Activated CD8-positive, alpha-beta memory T cell treated with anti-CD3 and anti-CD28 coated beads, Interleukin-2, amount 50 U/mL, for 24 hours (primary cell): ENCODE measurements around the gene VAV2.
"Not testable (repeated sequence)": the region's sequence is repeated elsewhere in the genome, so short reads cannot be mapped to it uniquely, and the experiment has no call there.

ENCODE experiments used
- DNase-seq: peaks from one replicate; pipeline ENCODE4 v3.0.0-alpha.2; 2020; ENCODE audit errors: extremely low read depth

Gene VAV2

DNA sequence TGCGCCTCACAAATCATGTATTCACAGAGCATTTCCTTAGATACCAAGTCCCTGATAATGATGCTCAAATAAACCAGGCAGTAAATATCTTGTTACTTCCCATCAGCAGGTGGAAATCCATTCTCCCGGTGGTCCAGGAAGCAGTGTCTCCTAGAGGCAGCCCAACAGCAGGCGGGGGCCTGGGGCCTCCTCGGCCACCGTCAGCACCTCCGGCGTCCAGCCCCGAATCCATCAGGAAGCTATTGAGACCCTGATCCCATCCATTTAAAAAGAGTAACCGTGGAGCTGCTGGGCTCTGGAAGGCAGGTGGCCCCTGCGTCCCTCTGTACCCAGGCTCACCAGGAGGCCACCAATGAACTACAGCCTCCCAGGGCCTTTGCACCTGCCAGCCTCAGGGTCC lies 54.0 kb downstream of the VAV2 start:
- DNase-seq = no peak

DNA sequence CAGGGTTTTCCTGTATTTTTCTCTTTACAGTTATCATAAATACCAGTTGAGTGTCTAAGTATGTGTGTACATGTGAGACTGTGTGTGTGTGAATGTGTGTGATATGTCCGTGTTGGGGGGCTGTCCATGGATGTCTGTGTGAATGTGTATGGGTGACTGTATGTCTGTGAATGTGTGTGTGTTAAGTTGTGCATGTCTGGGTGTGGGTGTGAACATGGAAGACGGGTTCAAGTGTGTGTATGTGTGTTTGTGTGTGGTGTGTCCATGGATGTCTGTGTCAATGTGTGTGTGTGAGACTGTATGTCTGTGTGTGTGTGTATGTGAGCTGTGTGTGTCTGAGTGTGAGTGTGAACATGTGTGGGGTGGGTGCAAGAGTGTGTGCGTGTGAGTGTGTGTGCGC lies 55.0 kb downstream of the VAV2 start:
- DNase-seq = no peak

DNA sequence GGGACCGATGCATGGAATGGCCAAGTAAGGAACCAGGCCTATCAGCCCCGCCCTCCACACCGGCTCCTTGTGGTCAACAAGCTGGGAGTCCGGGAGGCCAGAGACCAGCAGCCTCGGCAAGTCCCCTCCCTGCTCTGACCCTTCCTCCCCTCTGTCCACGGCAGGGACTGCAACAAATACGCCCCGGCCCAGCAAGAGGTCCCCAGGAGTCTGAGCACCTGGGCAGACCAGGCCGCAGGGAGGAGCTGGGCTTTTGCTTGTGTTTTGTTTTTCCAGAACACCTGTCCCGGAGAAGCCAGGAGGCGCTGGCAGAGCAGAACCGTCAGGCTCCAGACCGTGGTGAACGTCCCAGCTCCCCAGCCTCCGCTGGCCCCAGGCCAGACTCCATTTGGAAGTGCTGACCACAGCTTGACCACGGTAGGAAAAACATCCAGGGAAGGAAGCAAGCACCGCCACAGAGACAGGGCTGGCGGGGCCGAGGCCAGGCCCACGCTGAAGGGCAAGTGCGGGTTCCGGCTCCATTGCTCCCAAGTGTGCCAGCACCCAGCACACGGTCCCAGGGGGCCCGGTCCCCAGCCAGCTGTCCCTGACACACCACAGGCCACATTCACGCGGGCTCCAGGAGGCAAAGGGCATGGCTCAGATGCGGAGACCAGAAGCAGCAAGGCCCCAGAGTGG lies 56.7 kb downstream of the VAV2 start:
- no peak for DNase-seq

DNA sequence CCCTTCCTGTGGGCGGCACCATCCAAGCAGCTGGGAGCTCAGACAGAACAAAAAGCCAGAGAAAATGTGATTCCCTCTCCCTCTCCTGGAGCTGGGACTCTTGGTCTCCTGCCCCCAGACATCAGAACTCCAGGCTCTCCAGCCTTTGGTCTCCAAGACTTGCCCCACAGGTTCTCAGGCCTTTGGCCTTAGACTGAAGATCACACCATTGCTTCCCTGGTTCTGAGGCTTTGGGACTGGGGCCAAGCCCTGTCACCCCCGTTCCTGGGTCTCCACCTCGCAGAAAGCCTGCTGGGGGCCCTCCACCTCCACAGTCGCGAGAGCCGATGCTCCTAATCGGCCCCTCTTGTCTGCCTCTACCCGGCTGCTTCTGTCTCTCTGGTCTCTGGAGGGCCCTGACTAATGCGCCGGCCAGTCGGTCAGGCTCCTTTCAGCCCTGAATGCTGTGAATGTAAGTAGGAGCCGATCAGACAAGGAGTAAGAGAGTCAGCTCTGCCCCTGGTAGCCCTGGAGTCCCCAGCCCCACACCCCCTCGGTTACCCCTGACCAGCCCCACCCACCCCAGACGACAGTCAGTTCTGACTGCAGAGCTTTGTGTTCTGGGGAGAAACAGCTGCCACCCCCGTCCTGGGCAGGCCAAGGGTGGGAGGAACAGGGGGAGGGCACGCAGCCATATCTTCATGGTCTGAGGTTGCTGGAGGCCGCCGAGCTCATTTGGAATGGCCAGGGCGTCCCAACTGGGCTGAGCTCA lies 57.5 kb downstream of the VAV2 start:
- DNase-seq = no peak

DNA sequence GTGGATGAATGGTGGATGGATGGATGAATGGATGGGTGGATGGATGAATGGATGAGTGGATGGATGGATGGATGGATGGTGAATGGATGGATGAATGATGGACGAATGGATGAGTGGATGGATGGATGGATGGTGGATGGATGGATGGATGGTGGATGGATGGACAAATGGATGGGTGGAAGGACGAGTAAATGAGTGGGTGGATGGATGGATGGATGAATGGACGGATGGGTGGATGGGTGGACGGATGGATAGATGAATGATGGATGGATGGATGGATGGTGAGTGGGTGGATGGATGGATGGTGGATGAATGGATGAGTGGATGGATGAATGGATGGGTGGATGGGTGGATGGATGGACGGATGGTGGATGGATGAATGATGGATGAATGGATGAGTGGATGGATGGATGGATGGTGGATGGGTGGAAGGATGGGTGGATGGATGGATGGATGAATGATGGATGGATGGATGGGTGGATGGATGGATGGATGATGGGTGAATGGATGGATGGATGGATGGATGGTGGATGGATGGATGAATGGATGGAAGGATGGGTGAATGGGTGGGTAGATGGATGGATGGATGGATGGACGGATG lies 58.6 kb downstream of the VAV2 start:
- DNase-seq = no peak

DNA sequence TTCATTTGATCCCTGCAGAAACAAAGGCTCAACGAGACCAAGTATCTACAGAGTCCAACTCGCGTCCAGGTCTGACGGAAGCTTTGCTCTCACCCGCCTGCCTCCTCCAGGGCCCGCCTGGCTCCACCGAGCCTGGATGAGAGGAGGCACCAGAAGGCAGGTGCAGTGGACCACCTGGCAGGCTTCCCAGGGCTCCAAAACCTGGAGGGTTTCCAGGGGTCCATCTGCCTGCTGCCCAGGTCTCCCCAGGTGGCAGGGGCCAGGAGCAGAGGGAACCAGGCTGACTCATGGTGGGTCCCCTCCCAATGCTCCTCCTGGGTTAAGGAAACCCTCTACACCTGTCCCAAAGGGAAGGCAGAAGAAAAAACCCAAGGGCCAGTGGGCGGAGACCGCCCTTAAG lies 59.5 kb downstream of the VAV2 start:
- DNase-seq = no peak

DNA sequence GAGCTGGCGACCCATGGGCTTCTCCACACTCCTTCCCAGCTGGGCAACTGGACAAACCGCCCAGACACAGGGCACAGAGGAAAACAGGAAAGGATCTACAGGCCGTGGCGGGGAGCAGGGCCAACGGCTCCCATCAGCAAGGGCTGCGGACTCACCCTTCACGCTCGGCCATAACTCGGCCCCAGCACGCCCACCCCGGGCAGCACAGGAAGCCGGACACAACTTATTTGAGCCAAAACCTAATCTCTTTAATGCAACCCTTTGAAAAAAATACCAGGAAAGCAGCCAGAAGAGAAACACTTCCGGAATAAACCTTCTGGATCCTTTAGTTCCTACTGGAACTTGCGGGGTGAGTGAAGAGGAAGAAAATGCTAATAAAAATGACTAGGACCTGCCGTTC lies 59.9 kb downstream of the VAV2 start:
- DNase-seq = no peak

DNA sequence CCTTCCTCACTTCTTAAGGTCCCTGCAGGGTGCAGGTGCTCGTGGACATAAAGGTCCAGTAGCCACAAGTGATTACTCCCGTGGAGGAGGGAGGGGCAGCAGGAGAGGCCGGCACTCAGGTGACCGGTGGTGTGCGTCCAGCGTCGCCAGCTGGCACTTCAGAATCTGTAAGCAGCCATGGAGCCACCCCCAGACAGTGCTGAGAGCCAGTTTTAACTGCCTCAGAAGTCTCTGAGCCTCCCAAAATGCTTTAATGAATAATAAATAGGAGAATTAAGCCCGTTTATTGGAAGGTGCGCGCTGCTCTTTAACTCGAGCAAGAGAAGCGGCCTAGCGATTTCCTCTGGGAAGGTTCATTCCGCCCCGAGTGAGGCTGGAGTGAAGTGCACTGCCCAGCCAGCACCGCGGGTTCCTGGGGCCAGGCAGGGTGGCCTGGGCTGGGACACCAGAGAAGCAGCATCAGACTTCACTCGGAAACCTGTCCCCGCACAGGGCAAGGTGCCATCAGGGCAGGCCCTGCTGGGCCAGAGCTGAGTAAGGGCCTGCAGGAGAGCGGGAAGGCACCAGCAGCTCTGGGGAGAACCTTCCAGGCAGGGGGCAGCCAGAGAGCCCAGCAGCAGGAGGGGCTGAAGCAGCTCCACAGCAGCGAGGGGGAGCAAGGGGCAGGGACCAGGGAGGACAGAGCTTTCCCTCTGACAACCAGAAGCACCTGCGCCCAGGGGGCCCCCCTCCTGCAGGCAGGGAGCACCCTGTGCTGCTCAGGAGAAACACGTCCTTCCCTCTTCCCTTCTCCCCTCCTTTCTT lies 61.2 kb downstream of the VAV2 start:
- no peak for DNase-seq

DNA sequence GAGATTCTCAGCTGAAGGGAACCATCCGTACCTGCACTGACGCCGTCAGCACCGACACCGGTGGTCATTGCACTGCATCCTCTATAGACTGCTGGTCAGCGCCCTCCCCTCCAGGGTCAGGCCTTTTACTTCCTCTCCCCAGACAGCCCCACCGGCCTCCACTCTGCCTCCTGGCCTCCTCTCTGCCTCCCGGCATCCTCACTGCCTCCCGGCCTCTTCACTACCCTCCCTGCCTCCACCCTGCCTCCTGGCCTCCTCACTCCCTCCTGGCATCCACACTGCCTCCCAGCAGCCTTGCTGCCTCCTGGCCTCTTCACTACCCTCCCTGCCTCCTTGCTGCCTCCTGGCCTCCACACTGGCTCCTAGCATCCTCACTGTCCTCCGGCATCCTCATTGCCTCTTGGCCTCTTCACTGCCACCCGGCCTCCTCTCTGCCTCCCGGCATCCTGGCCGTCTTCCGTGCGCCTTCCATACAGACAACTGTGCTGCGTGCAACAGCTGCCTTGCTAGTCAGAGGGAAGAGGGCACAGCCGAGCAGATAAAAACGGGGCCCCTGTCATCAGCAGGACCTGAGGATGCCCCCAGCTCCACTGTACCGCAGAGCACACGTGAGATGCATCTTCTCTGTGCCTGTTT lies 62.0 kb downstream of the VAV2 start:
- no peak for DNase-seq

DNA sequence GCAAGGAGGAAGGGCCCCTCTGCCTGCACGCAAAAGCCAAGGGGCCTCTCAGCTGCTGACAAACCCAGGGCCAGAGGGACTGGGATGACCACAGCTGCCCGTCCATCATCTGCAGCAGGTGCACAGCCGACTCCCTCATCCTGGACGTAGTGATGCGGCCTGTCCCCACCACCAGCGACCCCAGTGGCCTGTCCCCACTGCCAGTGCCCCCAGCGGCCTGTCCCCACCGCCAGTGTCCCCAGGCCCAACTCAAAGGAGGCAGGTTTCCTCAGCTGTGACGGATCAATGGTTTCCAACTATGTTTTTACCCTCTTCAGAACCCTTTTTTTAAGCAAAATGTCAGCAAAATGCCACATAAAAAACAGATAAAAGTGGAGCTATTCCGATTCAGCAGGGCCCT lies 62.5 kb downstream of the VAV2 start:
- no peak for DNase-seq

DNA sequence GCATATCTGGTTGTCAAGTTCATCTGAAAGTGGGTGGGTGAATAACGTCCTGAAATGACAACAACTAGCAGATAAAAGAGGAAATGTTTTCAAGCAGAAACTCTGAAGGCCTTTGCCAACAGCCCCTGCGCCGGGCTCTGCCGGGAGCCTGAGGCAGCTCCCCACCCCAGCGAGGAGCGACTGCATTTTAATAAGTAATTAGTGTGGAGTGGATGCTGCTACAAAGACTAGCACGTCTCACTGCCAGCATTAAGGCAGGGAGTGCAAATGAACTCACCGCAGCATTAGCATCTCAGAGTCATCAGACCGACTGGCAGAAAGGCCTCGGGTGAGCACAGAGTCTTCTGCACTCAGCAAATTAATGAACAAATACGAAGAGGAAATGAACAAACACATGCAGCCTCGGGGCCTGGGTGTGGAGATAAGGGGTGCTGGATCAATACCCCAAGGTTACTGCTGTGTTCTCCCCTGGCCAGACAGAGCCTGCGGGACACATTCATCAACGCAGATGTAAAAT lies 63.8 kb downstream of the VAV2 start:
- DNase-seq = no peak

DNA sequence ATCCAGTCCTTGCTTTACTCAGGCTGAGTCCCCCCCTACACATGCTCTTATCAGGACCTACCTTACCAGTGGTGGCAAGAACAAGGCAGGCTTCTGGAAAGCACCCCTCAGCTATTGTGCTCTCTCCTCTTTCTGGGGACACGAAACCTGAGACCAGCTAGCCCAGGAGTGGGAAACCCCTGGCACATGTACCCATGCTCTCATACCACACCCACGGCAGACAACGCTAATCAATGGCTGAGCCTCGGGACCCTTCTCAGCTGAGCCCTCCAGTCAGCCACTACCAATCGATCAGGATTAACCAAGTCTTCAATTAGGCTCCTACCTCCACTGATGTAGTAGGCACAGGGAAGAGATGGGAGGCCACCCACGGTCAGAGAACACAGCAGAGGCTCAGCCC lies 65.1 kb downstream of the VAV2 start:
- DNase-seq = no peak

DNA sequence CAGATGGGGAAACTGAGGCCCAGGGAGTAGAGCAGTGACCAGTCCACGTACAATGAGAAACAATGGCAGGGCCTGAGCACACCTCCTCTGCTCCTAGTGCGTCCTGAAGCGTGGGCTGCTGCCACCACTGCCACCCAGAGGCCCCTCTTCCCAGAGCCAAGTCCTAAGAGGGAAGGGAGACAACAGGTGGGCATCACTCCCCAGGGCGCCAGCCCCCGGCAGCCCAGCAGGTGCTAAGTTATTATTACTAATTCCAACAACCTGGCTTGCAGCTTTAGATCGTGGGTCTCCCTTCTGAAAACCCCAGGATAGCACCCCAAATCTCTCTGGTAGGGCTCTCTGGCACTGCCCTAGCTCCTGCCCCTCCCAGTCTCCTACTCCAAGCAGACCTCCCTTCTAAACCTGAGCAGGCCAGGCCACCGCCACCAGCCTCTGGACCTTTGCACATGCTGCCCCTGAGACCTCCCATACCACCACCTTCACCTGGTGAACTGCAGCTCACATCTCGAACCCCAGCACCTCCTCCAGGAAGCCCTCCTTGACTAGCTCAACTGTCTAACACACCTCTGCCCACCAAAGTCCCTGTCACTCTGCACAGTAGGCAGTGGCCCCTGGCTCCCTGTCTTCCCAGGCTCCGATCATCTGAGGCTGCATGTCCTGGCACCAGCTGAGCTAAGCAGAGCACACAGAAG lies 65.8 kb downstream of the VAV2 start:
- no peak for DNase-seq

DNA sequence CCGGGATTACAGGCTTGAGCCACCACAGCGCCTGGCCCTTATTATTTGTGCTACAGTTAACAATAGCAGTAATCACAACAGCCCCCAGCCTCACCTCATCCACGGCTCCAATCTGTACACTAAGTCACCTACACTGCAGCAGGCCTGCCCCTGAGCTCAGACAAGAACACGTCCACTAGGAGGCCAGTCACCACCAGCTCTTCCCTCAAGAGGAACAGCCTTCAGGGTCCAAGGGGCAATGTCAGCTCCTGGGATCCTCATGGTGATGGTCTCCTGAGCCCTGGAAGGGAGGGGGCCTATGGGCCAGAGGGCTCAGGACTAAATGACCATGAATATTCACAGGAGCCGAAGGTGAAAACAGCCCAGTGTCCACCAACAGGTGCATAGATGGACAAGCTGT lies 67.7 kb downstream of the VAV2 start:
- no peak for DNase-seq

DNA sequence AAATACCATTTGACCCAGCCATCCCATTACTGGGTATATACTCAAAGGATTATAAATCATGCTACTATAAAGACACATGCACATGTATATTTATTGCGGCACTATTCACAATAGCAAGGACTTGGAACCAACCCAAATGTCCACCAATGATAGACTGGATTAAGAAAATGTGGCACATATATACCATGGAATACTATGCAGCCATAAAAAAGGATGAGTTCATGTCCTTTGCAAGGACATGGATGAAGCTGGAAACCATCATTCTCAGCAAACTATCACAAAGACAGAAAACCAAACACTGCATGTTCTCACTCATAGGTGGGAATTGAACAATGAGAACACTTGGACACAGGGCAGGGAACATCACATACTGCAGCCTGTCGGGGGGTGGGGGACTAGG lies 68.5 kb downstream of the VAV2 start:
- not testable (repeated sequence) for DNase-seq

DNA sequence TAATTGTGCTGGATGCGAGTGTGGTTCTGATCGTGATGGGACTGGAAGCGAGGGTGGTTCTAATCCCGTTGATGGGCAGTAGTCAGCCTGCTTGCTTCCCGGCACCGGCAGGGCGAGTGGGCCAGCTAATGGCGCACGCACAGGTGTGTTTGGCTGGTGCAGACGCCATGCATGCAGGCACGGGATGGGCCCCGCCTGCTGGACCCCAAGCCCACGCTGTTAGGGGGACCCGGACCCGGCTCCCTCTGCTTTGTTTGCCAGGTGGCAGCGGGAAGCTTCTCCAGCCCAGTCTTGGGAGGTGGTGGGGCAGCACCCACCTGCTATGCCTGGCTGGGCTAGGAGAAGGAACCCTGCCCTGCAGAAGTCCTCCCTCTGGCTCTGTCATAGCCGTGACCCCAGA lies 70.3 kb downstream of the VAV2 start:
- DNase-seq = no peak

DNA sequence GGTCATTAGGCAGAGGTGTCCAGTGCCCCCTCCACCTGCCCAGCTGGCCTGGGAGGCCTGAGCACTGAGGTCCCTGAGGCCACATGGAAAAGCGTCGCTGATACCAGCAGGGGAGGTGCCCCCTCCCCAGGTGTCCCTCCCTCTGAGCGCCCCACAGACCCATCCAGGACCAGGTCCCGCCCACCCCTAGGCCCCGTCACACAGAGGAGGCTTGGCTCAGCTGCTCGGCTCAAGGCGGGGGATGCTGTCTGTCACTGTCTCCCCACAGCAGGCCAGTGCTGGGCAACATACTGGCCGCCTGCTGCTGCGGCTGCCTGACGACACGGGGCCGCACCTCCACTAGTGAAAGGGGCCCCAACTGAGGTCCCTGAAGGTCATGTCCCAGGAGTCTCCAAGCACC lies 71.7 kb downstream of the VAV2 start:
- DNase-seq = no peak

DNA sequence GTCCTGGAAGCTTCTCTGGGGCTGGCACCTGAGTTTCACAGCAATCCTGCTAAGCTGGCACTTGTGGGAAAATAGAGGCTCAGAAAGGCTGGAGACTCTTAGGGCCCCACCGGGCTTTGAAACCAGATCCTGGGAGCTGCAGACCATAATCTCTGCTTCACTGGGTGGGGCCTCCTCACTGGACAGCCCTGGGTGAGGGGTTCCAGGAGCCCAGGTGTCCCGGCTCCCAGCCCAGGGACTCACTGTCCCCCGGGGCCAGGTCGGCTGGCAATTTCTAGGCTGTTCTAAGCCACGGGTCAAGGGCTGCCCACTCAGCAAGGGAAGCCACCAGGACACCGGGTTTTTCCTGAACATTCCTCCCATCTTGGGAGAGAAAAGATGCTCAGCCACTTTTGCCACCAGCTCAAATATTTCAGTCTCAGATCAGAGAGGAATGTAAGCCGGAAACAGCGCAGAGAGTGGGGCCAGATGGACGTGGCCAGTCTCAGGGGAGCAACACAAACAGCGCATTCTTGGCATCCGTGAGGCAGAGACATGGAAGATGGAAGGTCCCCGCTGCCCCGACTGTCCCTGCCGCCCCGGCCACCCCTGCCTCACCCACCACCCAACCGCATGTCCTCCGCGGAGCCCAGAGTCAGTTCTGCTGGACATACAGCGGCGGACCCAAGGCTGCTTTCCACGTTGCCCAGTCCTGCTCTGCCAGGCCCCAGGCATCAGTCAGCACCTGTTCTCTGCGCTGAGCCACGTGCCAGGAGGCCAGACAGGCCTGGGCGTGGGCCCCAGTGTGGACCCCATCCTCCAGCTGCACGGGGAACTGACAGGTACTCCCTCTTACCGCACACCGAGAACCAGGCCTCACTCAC lies 72.6 kb downstream of the VAV2 start:
- DNase-seq = no peak

DNA sequence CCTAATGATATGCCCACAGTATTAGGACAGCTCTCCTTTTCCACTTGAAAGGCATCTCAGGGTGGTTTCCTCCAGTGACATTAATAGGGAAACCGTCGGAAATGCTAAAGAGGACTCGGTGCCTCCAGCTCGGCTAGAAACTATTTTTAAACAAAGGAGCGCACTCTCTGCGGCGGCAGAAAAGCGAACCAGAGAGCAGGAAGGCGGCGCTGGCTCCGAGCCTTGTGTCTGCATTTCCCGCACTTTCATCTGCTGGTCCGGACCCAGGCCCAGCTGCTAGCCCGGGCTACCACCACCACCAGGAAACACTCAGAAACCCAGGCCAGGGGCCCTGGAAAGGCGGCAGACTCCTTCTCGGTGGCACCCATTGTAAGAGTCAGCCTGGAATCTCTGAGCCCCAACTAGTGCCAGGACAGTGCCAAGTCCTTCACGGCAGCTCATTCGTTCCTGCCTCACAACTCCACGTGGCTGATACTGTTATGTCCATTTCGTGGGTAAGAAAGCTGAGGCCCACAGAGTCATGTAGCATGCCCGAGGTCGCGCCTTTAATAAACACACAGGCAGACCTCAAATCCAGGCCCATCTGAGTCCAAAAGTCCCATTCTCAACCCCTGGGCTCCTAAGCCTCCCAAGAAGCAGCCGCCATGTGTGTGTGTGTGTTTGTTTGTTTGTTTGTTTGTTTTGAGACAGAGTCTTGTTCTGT lies 73.9 kb downstream of the VAV2 start:
- no peak for DNase-seq

DNA sequence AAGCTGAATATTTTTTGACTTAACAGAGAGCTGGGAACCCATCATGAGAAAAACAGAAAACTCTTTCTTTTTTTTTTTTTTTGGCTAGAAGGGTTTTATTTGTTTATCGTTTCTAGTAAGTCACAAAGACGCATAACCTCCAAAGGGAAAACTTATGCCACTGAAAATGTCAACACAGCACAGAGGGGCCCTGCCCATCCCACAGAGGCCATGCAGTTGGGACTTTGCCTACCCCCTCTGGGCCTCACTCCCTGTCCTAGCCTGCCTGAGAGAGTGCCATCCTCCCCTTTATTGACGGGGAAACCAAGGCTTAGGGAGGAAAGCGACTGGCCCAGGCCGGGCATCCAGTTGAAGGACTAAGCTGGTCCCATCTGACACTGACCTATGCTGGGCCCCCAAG lies 74.7 kb downstream of the VAV2 start:
- DNase-seq = no peak
